Ishikawa (cell line): ENCODE results near the gene TAF12.

Experiments used
- CEBPB ChIP-seq: IDR thresholded peaks from 2 replicates; pipeline ENCODE4 v1.6.1; 2012
- CREB1 ChIP-seq: IDR thresholded peaks from 2 replicates; pipeline ENCODE4 v1.6.1; 2012; ENCODE audit warnings: low read depth
- EGR1 ChIP-seq: IDR thresholded peaks from 2 replicates; pipeline ENCODE4 v1.6.1; 2012
- EP300 ChIP-seq: IDR thresholded peaks from 2 replicates; pipeline ENCODE4 v1.6.1; 2012; ENCODE audit warnings: borderline replicate concordance
- FOXM1 ChIP-seq: IDR thresholded peaks from 2 replicates; pipeline ENCODE4 v1.6.1; 2012; ENCODE audit warnings: low read depth, borderline replicate concordance
- NFIC ChIP-seq: IDR thresholded peaks from 2 replicates; pipeline ENCODE4 v1.6.1; 2012
- RAD21 ChIP-seq: IDR thresholded peaks from 2 replicates; pipeline ENCODE4 v1.6.1; 2012; ENCODE audit warnings: low read depth
- TAF1 ChIP-seq: IDR thresholded peaks from 2 replicates; pipeline ENCODE4 v1.6.1; 2012; ENCODE audit warnings: low read depth, mild to moderate bottlenecking
- TCF12 ChIP-seq: IDR thresholded peaks from 2 replicates; pipeline ENCODE4 v1.6.1; 2012; ENCODE audit warnings: low read depth
- TEAD4 ChIP-seq: IDR thresholded peaks from 2 replicates; pipeline ENCODE4 v1.6.1; 2012
- YY1 ChIP-seq: IDR thresholded peaks from 2 replicates; pipeline ENCODE4 v1.6.1; 2012; ENCODE audit warnings: low read depth
- ZBTB7A ChIP-seq: IDR thresholded peaks from 2 replicates; pipeline ENCODE4 v1.6.1; 2012; ENCODE audit warnings: low read depth
- TF ChIP-seq, protein P1 (sequence below): IDR thresholded peaks from 2 replicates; pipeline ENCODE4 v1.6.1; 2012
- TF ChIP-seq, protein P2 (sequence below): IDR thresholded peaks from 2 replicates; pipeline ENCODE4 v1.6.1; 2012
- TF ChIP-seq, protein P3 (sequence below): IDR thresholded peaks from 2 replicates; pipeline ENCODE4 v1.6.1; 2012; ENCODE audit warnings: low read depth, mild to moderate bottlenecking

TAF12 gene

DNA sequence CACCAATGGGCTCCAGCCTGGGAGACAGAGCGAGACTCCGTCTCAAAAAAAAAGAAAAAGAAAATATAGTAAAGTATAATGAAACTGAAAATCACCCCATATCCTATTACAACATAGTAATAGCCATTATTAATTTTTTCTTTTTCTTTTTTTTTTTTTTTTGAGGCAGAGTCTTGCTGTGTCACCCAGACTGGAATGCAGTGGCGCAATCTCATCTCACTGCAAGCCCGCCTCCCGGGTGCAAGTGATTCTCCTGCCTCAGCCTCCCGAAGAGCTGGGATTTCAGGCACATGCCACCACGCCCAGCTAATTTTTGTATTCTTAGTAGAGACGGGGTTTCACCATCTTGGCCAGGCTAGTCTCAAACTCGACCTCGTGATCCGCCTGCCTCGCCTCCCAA lies 70.0 kb downstream of the TAF12 start:
- TF ChIP-seq CEBPB (peak; percentile 90), TEAD4 (peak; percentile 52; the same call in 1 of the 2 replicates)

DNA sequence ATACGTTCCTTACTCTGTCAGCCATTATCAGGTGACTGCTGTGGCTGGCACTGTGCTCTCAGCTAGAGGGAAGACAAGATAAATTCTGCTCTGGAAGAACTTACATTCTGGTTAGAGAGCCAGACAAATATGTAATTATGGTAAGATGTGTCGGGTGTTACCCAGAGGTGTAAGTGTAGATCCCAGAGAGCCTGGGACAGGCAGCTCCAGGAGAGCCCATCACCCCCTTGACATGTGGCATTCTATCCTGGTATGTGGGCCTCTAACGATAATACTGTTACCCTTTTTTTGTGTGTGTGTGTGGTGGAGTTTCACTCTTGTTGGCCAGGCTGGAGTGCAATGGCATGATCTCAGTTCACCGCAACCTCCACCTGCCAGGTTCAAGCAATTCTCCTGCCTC lies 71.0 kb downstream of the TAF12 start:
- TF ChIP-seq, protein P1, sequence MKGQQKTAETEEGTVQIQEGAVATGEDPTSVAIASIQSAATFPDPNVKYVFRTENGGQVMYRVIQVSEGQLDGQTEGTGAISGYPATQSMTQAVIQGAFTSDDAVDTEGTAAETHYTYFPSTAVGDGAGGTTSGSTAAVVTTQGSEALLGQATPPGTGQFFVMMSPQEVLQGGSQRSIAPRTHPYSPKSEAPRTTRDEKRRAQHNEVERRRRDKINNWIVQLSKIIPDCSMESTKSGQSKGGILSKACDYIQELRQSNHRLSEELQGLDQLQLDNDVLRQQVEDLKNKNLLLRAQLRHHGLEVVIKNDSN = no peak
- TF ChIP-seq ZBTB7A = no peak
- TF ChIP-seq RAD21 = no peak
- TF ChIP-seq, protein P2, sequence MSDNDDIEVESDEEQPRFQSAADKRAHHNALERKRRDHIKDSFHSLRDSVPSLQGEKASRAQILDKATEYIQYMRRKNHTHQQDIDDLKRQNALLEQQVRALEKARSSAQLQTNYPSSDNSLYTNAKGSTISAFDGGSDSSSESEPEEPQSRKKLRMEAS = no peak
- no peak for TF ChIP-seq EP300
- TF ChIP-seq CEBPB = no peak
- TF ChIP-seq TEAD4 = no peak
- TF ChIP-seq TAF1 = no peak
- TF ChIP-seq YY1 = no peak
- no peak for TF ChIP-seq EGR1
- no peak for TF ChIP-seq CREB1
- TF ChIP-seq TCF12 = no peak
- TF ChIP-seq FOXM1 = no peak
- TF ChIP-seq NFIC = no peak
- TF ChIP-seq, protein P3, sequence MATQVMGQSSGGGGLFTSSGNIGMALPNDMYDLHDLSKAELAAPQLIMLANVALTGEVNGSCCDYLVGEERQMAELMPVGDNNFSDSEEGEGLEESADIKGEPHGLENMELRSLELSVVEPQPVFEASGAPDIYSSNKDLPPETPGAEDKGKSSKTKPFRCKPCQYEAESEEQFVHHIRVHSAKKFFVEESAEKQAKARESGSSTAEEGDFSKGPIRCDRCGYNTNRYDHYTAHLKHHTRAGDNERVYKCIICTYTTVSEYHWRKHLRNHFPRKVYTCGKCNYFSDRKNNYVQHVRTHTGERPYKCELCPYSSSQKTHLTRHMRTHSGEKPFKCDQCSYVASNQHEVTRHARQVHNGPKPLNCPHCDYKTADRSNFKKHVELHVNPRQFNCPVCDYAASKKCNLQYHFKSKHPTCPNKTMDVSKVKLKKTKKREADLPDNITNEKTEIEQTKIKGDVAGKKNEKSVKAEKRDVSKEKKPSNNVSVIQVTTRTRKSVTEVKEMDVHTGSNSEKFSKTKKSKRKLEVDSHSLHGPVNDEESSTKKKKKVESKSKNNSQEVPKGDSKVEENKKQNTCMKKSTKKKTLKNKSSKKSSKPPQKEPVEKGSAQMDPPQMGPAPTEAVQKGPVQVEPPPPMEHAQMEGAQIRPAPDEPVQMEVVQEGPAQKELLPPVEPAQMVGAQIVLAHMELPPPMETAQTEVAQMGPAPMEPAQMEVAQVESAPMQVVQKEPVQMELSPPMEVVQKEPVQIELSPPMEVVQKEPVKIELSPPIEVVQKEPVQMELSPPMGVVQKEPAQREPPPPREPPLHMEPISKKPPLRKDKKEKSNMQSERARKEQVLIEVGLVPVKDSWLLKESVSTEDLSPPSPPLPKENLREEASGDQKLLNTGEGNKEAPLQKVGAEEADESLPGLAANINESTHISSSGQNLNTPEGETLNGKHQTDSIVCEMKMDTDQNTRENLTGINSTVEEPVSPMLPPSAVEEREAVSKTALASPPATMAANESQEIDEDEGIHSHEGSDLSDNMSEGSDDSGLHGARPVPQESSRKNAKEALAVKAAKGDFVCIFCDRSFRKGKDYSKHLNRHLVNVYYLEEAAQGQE = no peak

DNA sequence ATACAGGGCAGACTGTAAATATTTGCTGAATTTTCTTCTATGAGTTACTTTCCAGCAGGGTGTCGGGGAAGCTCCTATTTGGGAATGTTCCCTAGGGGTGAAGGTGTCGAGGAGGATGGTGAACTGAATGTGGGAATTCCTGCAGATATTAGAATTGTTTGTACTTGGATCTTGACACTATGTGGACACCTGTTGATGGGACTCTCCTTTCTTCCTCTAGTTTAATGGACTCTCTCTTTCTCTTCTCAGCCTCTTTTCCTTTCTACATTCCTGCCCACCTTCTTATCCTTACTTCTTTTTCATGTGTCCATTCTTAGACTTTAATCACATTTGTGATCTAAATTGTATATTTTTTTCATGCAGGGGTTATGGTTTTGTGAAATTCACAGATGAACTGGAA lies 75.9 kb downstream of the TAF12 start:
- TF ChIP-seq RAD21 (no peak), EGR1 (no peak), TCF12 (no peak), ZBTB7A (no peak), CEBPB (no peak), NFIC (no peak), TEAD4 (no peak), FOXM1 (no peak)
- TF ChIP-seq, protein P2 = no peak
- TF ChIP-seq, protein P3 = no peak
- TF ChIP-seq, protein P1 = no peak

DNA sequence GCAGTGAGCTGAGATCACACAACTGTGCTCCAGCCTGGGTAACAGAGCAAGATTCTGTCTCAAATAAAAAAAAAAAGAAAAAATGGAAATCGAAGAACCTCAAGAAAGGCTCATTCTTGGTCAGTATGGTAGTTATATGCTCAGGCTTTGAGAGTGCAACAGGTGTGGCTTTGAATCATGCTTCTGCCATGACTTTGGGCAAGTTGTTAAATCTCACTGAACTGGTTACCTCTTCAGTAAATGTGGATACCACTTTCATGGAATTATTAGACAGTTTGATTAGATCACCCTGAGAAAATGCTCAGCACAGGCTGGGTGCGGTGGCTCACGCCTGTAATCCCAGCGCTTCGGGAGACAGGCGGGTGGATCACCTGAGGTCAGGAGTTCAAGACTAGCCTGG lies 77.1 kb downstream of the TAF12 start:
- TF ChIP-seq CREB1 = no peak
- TF ChIP-seq, protein P3 = no peak
- no peak for TF ChIP-seq EGR1
- TF ChIP-seq, protein P1 = no peak
- no peak for TF ChIP-seq RAD21
- no peak for TF ChIP-seq NFIC
- TF ChIP-seq FOXM1 = no peak
- TF ChIP-seq ZBTB7A = no peak

DNA sequence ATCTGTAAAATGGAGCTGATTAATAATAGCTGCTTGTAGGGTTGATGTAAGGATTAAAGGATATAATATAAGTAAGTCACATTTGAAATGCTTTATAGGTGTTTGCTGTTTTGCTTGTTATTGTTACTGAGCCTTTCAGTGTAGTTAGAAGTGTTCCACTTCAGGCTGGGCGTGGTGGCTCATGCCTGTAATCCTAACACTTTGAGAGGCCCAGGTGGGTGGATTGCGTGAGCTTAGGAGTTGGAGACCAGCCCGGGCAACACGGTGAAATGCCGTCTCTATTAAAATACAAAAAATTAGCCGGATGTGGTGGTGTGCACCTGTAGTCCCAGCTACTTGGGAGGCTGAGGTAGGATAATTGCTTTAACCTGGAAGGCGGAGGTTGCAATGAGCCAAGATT lies 77.8 kb downstream of the TAF12 start:
- TF ChIP-seq EP300 (no peak), ZBTB7A (no peak), FOXM1 (no peak)
- TF ChIP-seq, protein P1 = no peak
